Measurements from ENCODE around the gene TRAPPC11. TPM values are rescaled to one million over a fixed set of nuclear protein-coding genes. Genes with fewer than 3 reads are reported as not detected.

The TRAPPC11 gene
- total and polyA plus RNA-seq, 9 of the 15 experiments (the other 6 are each of a cell fraction or from before 2014, with no cell fraction given) = 11.6 to 49.0 (median 28.7) TPM

DNA sequence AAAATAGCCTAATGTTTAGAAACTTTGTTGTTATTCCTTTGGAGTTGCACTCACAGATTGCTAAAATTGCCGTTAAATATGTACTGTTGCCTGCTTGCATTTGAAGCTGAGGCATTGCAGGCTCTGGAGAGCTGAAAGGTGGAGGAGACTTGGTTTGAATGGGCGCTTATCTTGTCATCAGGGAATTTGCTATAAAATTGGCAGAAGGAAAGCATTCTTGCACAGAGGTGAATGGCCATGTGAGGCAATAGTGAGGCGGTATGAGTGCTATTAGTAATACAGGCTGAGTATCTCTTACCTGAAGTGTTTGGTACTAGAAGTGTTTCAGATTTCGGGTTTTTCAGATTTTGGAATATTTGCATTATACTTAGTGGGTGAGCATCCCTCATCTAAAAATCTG lies 41.3 kb downstream of the TRAPPC11 start:
- H3K9me1 ChIP-seq (ENCODE audit: control insufficient read depth, insufficient read depth, low read length) = no peaks in the 10 kb centered on the region
- intact Hi-C loops (cut with micrococcal nuclease) (no loop called here), in situ Hi-C loops (cut with MboI) (no loop called here)
- H3K4me3 ChIP-seq = no peak overlapping the region
- H3K79me2 ChIP-seq (ENCODE audit: control insufficient read depth, insufficient read depth, low read length) = no peaks in the 10 kb centered on the region
- WGBS (ENCODE audit: insufficient coverage, low coverage, missing lambda C conversion rate) = 93% methylated on average over 4 of the region's 4 CpGs
- H4K20me1 ChIP-seq (replicated peaks; ENCODE audit: control insufficient read depth, insufficient read depth, low read length) = no peaks in the 10 kb centered on the region
- FAIRE-seq = no peak
- no peak for DNase-seq (ENCODE audit: extremely low read depth in 1 of 4, low spot score in 3 of 4)
- H3K27ac ChIP-seq (ENCODE audit: extremely low read depth, low read depth, low read length) = no peak overlapping the region
- no peak for ATAC-seq
- H3K9me3 ChIP-seq (replicated peaks; ENCODE audit: control insufficient read depth, insufficient read depth, low read depth, low read length) = no peaks in the 10 kb centered on the region
- H3K9ac ChIP-seq (ENCODE audit: insufficient read depth in 1 of 2, low read depth in 2 of 2, low read length in 2 of 2) = no peak overlapping the region
- POLR2A ChIA-PET = interaction anchor here (1.1 kb wide), 1 partner anchor 20 kb away, joined by 3 read pairs; no protein-coding TSS in a partner anchor
- no peak overlapping the region for H3K4me2 ChIP-seq (ENCODE audit: insufficient read depth, low read length)
- no peak overlapping the region for H2AFZ ChIP-seq (ENCODE audit: low read depth, low read length)
- H3K4me1 ChIP-seq (replicated peaks in 1 of 2; ENCODE audit: control insufficient read depth in 2 of 2, insufficient read depth in 2 of 2, low read length in 2 of 2) = no peaks in the 10 kb centered on the region
- no TSS peak for BruUV-seq (replicated peaks)
- H3K36me3 ChIP-seq (ENCODE audit: control insufficient read depth, insufficient read depth, low read length) = peaks cover 71% of the 10 kb centered on the region; the same call in 2 of the 3 replicates
- CTCF ChIA-PET (ENCODE audit: low intra/inter-chr PET ratio) = no interaction called here
- no peaks in the 10 kb centered on the region for H3K27me3 ChIP-seq (ENCODE audit: control insufficient read depth in 2 of 2, insufficient read depth in 2 of 2, low read length in 2 of 2)
- TF ChIP-seq, protein P1, sequence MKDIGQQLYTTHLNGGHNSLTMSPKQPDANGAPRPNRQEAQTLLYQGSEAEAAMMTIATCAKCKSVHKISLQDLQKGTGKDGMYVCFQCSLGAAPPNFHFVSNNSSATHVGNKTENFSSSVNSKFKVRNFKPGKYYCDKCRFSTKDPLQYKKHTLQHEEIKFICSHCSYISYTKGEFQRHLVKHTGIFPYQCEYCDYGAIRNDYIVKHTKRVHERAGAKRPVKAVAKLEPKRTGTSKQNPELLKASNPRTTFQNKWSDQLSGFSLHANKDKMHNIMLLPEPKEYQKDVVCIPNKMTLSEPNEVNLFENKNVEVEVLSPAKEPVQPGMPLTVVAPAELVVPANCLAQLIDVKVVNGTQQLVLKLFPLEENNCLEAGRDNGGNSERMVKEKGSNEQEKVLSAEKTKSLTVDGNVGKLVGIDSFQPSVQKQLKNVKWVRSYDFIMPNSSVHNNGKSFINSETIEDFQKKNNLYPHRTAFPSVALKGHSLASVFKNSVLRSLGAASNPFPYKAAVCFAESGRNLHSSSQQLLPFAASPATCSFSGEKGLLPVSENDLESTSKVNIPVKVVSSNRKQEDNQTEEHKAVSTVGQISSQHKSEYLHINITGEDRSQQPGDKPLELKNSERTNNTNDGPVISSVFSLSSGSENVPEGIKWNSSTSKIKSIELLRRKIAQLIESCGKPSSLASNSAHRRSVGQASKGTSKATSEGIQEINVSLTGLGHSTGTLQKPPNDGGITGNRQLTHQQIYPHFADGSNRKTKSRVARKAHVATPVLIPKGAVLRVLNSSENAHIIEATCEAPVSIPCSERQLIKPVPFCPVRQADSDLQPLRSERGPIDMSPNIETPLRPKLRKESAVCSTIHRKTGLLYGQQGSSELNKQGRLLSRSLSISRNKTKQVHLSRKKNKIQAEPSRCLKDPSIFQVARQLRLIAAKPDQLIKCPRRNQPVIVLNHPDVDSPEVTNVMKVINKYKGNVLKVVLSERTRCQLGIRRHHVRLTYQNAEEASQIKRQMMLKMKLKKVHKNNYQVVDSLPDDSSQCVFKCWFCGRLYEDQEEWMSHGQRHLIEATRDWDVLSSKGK (CRISPR knock-in tag; IDR thresholded peaks at IDR 0.05) = no peak
- TF ChIP-seq NR3C1 (CRISPR knock-in tag; IDR thresholded peaks at IDR 0.05) (no peak), HDAC8 (tag; IDR thresholded peaks at IDR 0.05) (no peak), RAD21 (CRISPR knock-in tag; conservative IDR thresholded peaks at IDR 0.05 in 1 of 2, IDR thresholded peaks at IDR 0.05 in 1 of 2) (no peak), RAD51 (IDR thresholded peaks at IDR 0.05; ENCODE audit: borderline replicate concordance, low read depth) (no peak), RBM15 (IDR thresholded peaks at IDR 0.05; ENCODE audit: insufficient read depth, low read length) (no peak), ZNF224 (CRISPR knock-in tag; IDR thresholded peaks at IDR 0.05) (no peak), ZNF143 (CRISPR knock-in tag; IDR thresholded peaks at IDR 0.05) (no peak), PHF8 (IDR thresholded peaks at IDR 0.05; ENCODE audit: borderline replicate concordance, low read length) (no peak)
- TF ChIP-seq, protein P2, sequence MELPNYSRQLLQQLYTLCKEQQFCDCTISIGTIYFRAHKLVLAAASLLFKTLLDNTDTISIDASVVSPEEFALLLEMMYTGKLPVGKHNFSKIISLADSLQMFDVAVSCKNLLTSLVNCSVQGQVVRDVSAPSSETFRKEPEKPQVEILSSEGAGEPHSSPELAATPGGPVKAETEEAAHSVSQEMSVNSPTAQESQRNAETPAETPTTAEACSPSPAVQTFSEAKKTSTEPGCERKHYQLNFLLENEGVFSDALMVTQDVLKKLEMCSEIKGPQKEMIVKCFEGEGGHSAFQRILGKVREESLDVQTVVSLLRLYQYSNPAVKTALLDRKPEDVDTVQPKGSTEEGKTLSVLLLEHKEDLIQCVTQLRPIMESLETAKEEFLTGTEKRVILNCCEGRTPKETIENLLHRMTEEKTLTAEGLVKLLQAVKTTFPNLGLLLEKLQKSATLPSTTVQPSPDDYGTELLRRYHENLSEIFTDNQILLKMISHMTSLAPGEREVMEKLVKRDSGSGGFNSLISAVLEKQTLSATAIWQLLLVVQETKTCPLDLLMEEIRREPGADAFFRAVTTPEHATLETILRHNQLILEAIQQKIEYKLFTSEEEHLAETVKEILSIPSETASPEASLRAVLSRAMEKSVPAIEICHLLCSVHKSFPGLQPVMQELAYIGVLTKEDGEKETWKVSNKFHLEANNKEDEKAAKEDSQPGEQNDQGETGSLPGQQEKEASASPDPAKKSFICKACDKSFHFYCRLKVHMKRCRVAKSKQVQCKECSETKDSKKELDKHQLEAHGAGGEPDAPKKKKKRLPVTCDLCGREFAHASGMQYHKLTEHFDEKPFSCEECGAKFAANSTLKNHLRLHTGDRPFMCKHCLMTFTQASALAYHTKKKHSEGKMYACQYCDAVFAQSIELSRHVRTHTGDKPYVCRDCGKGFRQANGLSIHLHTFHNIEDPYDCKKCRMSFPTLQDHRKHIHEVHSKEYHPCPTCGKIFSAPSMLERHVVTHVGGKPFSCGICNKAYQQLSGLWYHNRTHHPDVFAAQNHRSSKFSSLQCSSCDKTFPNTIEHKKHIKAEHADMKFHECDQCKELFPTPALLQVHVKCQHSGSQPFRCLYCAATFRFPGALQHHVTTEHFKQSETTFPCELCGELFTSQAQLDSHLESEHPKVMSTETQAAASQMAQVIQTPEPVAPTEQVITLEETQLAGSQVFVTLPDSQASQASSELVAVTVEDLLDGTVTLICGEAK (IDR thresholded peaks at IDR 0.05) = no peak
- TF ChIP-seq, protein P2 (CRISPR knock-in tag; IDR thresholded peaks at IDR 0.05) = no peak
